AG04449 (cell line): ENCODE data around the gene MPV17.

ENCODE experiments used
- CTCF ChIA-PET: fragments of 350-600 bp; formaldehyde crosslinking; extraction: SDS; loops from one replicate; lab custom pipeline; 2021; ENCODE audit warnings: antibody characterized with exemption; lab: Yijun Ruan, JAX
- POLR2A ChIA-PET: fragments of 400-600, 350-600 bp; formaldehyde crosslinking; extraction: SDS; loops from one replicate; lab custom pipeline; 2020; ENCODE audit warnings: antibody characterized with exemption, inconsistent platforms; lab: Yijun Ruan, JAX
- DNase-seq: peaks from one replicate; pipeline ENCODE4 v3.0.0-alpha.2; 2010; ENCODE audit warnings: low read depth, low spot score
- H3K4me3 ChIP-seq: 2 replicates; pipeline ENCODE4 v1.5.1; 2011; ENCODE audit warnings: low read depth, mild to moderate bottlenecking, control low read depth, low read length
- TF ChIP-seq, protein P1 (sequence below): IDR thresholded peaks from one replicate; pipeline ENCODE4 v1.5.1; 2011; ENCODE audit warnings: mild to moderate bottlenecking, moderate library complexity, low read length, control low read depth, inconsistent platforms; ENCODE audit not compliant: insufficient read depth; ENCODE audit errors: missing control alignments

MPV17 gene

DNA sequence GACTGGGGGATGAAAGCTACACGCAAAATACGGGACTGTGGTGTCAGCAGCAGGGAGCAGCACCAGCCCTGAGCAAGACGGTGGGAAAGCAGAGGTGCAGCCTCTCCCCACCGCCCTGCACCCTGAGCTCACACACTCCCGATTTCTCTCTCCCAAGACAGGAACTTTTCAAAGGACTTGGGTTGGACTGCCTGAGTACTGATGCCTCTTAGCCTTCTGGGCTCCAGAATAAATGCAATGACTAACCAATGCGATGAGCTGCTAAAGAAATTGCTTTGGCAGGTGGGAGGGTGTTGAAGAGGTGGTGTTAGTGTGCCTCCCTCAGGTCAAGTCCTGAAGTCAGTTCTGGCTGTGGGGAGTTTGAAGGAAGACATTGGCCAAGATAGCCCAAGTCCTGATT is 31.0 kb downstream of the MPV17 start:
- ChIA-PET CTCF (interaction anchor here (0.8 to 7.7 kb wide), 5 partner anchors 11 to 194 kb away, joined by 3 to 104 read pairs (median 11); partner anchors contain the start of gene TRIM54), POLR2A (interaction anchor here (2.1 kb wide), 1 partner anchor 12 kb away, joined by 7 read pairs; no protein-coding TSS in a partner anchor)
- no peak for DNase-seq
- H3K4me3 ChIP-seq = no peak overlapping the region
- TF ChIP-seq, protein P1, sequence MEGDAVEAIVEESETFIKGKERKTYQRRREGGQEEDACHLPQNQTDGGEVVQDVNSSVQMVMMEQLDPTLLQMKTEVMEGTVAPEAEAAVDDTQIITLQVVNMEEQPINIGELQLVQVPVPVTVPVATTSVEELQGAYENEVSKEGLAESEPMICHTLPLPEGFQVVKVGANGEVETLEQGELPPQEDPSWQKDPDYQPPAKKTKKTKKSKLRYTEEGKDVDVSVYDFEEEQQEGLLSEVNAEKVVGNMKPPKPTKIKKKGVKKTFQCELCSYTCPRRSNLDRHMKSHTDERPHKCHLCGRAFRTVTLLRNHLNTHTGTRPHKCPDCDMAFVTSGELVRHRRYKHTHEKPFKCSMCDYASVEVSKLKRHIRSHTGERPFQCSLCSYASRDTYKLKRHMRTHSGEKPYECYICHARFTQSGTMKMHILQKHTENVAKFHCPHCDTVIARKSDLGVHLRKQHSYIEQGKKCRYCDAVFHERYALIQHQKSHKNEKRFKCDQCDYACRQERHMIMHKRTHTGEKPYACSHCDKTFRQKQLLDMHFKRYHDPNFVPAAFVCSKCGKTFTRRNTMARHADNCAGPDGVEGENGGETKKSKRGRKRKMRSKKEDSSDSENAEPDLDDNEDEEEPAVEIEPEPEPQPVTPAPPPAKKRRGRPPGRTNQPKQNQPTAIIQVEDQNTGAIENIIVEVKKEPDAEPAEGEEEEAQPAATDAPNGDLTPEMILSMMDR = no peak

- TF ChIP-seq, protein P1 = no peak
- POLR2A ChIA-PET = no interaction called here
- no peak overlapping the region for H3K4me3 ChIP-seq
- DNase-seq = no peak
- CTCF ChIA-PET = interaction anchor here (0.6 to 7.7 kb wide), 6 partner anchors 10 to 62 kb away, joined by 3 to 104 read pairs (median 3); partner anchors contain the start of gene TRIM54
Observed at GRCh38 chr2:27290549-27290948, 32.3 kb downstream of the MPV17 start.

GRCh38 chr2:27288610-27289009 is 34.3 kb downstream of the MPV17 start:
- ChIA-PET CTCF (interaction anchor here (0.9 to 7.7 kb wide), 3 partner anchors 8 to 190 kb away, joined by 3 to 99 read pairs (median 18); partner anchors contain the start of gene TRIM54), POLR2A (no interaction called here)
- DNase-seq = no peak
- H3K4me3 ChIP-seq = no peak overlapping the region
- TF ChIP-seq, protein P1 = no peak

DNA sequence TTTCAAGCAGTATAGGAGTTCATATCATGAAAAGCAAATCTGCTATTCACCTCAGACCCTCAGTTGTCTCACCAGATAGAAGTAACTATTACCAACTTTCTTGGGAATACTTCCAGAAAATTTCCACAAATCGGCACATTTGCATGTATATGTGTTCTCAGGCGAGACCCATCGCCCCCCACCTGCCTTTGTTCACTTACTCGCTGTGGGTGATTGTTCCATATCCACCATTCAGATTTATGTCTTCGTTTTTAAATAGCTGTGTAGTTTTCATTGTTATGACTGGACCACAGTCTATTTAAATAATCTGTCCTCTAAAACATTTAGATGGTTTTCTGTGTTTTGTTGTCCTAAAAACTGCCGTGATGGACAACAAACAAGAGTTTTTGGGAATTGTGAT is 37.4 kb downstream of the MPV17 start:
- ChIA-PET POLR2A (no interaction called here), CTCF (interaction anchor here (1.2 to 10.5 kb wide), 4 partner anchors 10 to 185 kb away, joined by 4 to 206 read pairs (median 60); no protein-coding TSS in a partner anchor)
- TF ChIP-seq, protein P1 = no peak
- no peak for DNase-seq
- no peak overlapping the region for H3K4me3 ChIP-seq

DNA sequence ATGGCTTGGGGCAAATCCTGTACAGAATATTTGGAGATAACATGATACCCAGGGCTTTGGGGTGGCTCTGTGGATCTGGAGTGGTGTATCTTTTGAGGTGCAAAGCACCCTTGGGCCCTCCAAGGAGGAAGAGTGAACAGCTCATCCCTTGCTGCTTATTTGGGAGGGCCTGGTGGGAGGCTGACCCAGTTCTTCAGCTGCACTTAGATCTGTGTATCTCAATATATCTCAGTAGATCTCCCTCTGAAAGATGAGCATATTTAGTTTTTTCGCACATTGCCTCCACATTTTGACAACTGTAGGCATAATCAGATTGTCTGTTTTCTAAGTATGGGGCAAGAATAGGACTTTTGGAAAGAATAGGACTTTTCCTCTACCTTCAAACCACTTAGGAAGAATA is 37.9 kb downstream of the MPV17 start:
- H3K4me3 ChIP-seq = no peak overlapping the region
- ChIA-PET CTCF (interaction anchor here (1.6 to 10.5 kb wide), 6 partner anchors 11 to 184 kb away, joined by 4 to 206 read pairs (median 96); partner anchors contain the start of gene SLC30A3), POLR2A (no interaction called here)
- TF ChIP-seq, protein P1 = no peak
- DNase-seq = no peak

- H3K4me3 ChIP-seq = no peak overlapping the region
- POLR2A ChIA-PET = no interaction called here
- TF ChIP-seq, protein P1 = no peak
- CTCF ChIA-PET = interaction anchor here (1.3 to 10.5 kb wide), 10 partner anchors 8 to 321 kb away, joined by 3 to 206 read pairs (median 62); partner anchors contain the start of genes PREB and SLC30A3
- DNase-seq = no peak
Observed at GRCh38 chr2:27282892-27283291, 40.0 kb downstream of the MPV17 start.
